Activated CD4-positive, alpha-beta memory T cell treated with anti-CD3 and anti-CD28 coated beads, Interleukin-2, amount 10 ng/mL, durations not matched to agents 7 days and 5 days (primary cell): ENCODE measurements around the gene UTP14A. TPM values are rescaled to one million over a fixed set of nuclear protein-coding genes. Genes with fewer than 3 reads are reported as not detected.

Experiments used
- CTCF ChIA-PET: fragments of 350-600 bp; sonication (Branson Sonifier 250); formaldehyde crosslinking; loops from one replicate; lab custom pipeline; 2021; ENCODE audit warnings: antibody characterized with exemption, inconsistent platforms; lab: Charles Lee
- POLR2A ChIA-PET: fragments of 350-600 bp; sonication (Branson Sonifier 250); formaldehyde crosslinking; loops from one replicate; lab custom pipeline; 2021; ENCODE audit warnings: antibody characterized with exemption; lab: Charles Lee
- DNase-seq: peaks from one replicate; pipeline ENCODE4 v3.0.0-alpha.2; 2020
- H3K27ac Mint-ChIP-seq: one replicate; pipeline ENCODE4 v1.8.0; 2021; ENCODE audit warnings: mild to moderate bottlenecking, mixed read lengths
- H3K27me3 Mint-ChIP-seq: one replicate; pipeline ENCODE4 v1.8.0; 2021; ENCODE audit warnings: mixed read lengths
- H3K36me3 Mint-ChIP-seq: one replicate; pipeline ENCODE4 v1.8.0; 2021; ENCODE audit warnings: low read depth, mixed read lengths
- H3K4me1 Mint-ChIP-seq: one replicate; pipeline ENCODE4 v1.8.0; 2021; ENCODE audit warnings: mixed read lengths
- H3K4me3 Mint-ChIP-seq: one replicate; pipeline ENCODE4 v1.8.0; 2021; ENCODE audit warnings: mild to moderate bottlenecking, mixed read lengths
- H3K9me3 Mint-ChIP-seq: one replicate; pipeline ENCODE4 v1.8.0; 2021; ENCODE audit warnings: mixed read lengths
- total RNA-seq, 2 experiments: library from RNA; stranded (reverse); gene quantifications; one replicate each; pipeline ENCODE4 v1.2.3, GENCODE V29; 2021

Gene UTP14A
- total RNA-seq, 2 experiments from 2014 or later: 15.3 to 18.4 TPM

DNA sequence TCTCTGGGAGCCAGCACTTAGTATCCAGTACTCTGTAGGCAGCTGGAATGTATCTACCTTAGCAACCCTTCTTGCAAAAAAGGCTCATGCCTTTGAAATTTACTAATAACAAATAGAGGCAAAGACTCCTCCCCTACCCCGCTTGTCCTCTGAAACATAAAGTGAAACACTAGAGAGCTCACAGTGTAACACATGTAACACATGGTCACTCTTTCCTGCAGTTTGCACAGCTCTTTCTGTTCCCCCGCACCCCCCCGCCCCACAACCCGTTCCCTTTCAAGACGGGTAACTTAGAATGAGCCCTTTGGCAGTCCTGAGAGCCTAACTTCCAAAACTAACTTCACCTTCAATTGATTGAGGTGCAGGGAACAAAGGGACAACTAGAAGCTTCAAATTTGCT, 70.5 kb downstream of the UTP14A start:
- POLR2A ChIA-PET: no interaction called here
- CTCF ChIA-PET: no interaction called here
- Mint-ChIP-seq H3K4me1 (peaks cover 13% of the 10 kb centered on the region), H3K27ac (no peak overlapping the region), H3K4me3 (no peak overlapping the region), H3K27me3 (peaks cover 23% of the 10 kb centered on the region), H3K9me3 (no peaks in the 10 kb centered on the region), H3K36me3 (no peaks in the 10 kb centered on the region)
- DNase-seq: no peak

Other genes with a start within 250 kb of the UTP14A start
- 1 to 10 TPM; 1.7 to 2.1 TPM for gene XPNPEP2, start 167.2 kb upstream of the UTP14A start, total RNA-seq
- gene SASH3, start 126.2 kb upstream of the UTP14A start, total RNA-seq: 100 to 1,000 TPM; 229 to 245 TPM
- gene ZDHHC9, start 62.3 kb upstream of the UTP14A start, total RNA-seq: 1 to 10 TPM; 5.8 to 7.5 TPM
- 1 to 10 TPM; 6.9 to 7.2 TPM for gene BCORL1, start 76.5 kb downstream of the UTP14A start, total RNA-seq
- gene ELF4, start 204.3 kb downstream of the UTP14A start, total RNA-seq: 10 to 100 TPM; 48.0 to 48.7 TPM